Keratinocyte (primary cell): ENCODE measurements around the gene SUSD3.
"Not testable (repeated sequence)": the region's sequence is repeated elsewhere in the genome, so short reads cannot be mapped to it uniquely, and the experiment has no call there.

Experiments used
- EZH2 ChIP-seq: IDR thresholded peaks from one replicate; pipeline ENCODE4 v1.6.1; 2012; ENCODE audit warnings: inconsistent platforms, mild to moderate bottlenecking, low read length, moderate library complexity
- TF ChIP-seq, protein P1 (sequence below), 3 experiments: IDR thresholded peaks in 1 of 3; conservative IDR thresholded peaks in 1 of 3; optimal IDR thresholded peaks in 1 of 3; 2 replicates in 2 of 3; 3 replicates in 1 of 3; pipeline versions ENCODE3 to v1.5.1; 2011; ENCODE audit warnings: low read length in 3 of 3, mild to moderate bottlenecking in 3 of 3, moderate library complexity in 2 of 3, control low read depth in 1 of 3, inconsistent platforms in 1 of 3; ENCODE audit not compliant: insufficient read depth in 2 of 3; ENCODE audit errors: extremely low read depth in 1 of 3

DNA sequence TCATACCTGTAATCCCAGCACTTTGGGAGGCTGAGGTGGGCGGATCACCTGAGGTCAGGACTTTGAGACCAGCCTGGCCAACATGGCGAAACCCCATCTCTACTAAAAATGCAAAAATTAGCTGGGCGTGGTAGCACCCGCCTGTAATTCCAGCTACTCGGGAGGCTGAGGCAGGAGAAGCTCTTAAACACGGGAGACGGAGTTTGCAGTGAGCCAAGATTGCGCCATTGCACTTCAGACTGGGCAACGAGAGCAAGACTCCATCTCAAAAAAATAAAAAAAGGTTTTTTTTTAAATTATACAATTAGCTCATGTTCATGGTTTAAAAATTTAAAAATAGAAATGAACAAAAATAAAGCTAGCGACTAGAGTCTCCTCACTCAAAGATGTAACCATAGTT is 43.3 kb upstream of the SUSD3 start:
- TF ChIP-seq, protein P1, sequence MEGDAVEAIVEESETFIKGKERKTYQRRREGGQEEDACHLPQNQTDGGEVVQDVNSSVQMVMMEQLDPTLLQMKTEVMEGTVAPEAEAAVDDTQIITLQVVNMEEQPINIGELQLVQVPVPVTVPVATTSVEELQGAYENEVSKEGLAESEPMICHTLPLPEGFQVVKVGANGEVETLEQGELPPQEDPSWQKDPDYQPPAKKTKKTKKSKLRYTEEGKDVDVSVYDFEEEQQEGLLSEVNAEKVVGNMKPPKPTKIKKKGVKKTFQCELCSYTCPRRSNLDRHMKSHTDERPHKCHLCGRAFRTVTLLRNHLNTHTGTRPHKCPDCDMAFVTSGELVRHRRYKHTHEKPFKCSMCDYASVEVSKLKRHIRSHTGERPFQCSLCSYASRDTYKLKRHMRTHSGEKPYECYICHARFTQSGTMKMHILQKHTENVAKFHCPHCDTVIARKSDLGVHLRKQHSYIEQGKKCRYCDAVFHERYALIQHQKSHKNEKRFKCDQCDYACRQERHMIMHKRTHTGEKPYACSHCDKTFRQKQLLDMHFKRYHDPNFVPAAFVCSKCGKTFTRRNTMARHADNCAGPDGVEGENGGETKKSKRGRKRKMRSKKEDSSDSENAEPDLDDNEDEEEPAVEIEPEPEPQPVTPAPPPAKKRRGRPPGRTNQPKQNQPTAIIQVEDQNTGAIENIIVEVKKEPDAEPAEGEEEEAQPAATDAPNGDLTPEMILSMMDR (optimal IDR thresholded peaks at IDR 0.05 in 1 of 3, IDR thresholded peaks at IDR 0.05 in 1 of 3, conservative IDR thresholded peaks at IDR 0.05 in 1 of 3; ENCODE audit: extremely low read depth in 1 of 3, insufficient read depth in 2 of 3, low read length in 3 of 3): not testable (repeated sequence)
- TF ChIP-seq EZH2: not testable (repeated sequence)
